DMS 273 treated with DMSO at 0.1 percent for 48 hours (cell line): ENCODE data around the gene AURKB.
A peak's percentile ranks its signal among the peaks of the same experiment; 100 is the strongest.
"Not testable (repeated sequence)": the region's sequence is repeated elsewhere in the genome, so short reads cannot be mapped to it uniquely, and the experiment has no call there.

ENCODE experiments used
- DNase-seq: peaks from one replicate; lab custom pipeline; 2025; lab: John Stamatoyannopoulos, UW

The AURKB gene

DNA sequence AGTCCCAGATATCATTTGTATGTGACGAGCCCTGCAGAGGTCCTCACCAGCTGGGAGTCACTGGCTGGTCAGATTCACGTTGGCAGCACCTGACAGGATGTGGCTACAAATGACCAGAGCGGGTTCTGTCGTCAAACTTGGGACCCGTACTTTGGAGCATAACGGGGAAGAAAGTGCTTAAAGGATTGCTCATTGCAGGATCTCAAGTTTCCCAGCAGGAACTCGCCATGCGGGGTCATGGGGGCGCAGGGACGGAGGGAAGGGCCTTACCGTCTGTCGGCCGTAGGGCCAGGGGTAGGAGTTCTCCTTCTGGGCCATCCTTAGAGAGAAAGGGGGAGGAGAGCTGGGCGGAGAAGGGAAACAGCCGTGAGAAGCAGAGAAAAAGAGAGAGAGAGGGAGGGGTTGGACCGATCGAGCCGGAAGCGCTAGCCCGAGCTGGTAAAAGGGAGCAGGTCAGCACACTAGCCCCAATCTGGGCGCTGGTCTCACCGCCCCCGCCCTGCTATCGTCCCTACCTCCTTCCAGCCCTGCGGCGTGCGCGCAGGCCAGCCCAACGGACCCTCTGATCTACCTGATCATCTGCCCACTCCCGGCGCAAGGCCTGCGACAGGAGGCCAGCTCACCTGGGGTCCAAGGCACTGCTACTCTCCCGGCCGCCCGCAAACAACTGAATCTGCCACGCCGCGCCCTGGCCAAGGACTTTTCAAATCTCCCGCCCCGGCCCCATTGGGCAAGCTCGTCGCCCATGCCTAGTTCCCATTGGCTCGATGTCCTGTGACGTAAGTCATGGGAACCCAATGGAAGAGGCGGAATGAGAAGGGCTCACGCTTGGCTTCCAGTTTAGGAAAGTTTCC, at the start of gene AURKB:
AURKB (minus strand) TSS at position 669 of the 854 bp plus-strand sequence; CDS start at position 318, 351 bp downstream.
- DNase-seq, result peak; percentile 81

DNA sequence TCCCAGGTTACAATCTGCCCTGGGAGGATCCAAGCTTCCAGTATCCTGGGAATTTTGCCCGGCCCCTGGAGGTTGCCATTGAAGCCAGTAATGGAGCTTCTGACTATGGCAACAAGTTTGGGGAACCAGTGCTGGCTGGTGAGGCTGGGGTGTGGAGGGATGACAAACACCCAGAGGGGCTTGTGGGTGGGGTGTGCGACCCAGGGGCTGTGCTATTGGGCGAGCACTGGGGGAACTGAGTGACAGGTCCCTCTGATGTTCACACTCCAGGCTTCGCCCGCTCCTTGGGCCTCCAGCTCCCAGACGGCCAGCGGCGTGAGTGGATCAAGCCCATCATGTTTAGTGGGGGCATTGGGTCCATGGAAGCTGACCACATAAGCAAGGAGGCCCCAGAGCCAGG, 47.4 kb upstream of the AURKB start:
- no peak for DNase-seq

DNA sequence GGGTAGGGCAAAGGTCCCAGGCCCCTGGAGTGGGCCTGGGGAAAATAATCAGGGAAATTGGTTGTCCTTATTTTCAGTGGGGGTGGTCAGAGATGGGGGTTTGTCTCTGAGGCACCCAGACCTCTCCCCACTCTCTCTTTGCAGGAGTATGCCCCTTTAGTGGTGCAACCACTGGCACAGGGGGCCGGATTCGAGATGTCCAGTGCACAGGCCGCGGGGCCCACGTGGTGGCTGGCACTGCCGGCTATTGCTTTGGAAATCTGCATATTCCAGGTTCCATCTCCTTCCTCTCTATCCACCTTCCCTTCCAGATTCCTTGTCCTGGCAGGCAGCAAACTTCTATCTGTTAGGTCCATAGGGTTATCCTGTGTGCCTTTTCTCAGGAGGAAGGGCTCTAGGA, 46.3 kb upstream of the AURKB start:
- no peak for DNase-seq

DNA sequence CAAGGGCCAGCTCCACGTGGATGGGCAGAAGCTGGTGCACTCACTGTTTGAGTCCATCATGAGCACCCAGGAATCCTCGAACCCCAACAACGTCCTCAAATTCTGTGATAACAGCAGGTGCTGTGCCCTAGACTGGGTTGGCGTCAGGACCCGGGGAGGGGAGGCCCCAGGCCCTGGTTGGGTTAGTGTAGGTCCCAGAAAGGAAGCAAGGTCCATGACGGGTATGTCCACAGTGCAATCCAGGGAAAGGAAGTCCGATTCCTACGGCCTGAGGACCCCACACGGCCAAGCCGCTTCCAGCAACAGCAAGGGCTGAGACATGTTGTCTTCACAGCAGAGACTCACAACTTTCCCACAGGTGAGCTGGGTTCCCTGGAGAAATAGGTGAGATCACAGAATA, 45.9 kb upstream of the AURKB start:
- DNase-seq, result no peak

DNA sequence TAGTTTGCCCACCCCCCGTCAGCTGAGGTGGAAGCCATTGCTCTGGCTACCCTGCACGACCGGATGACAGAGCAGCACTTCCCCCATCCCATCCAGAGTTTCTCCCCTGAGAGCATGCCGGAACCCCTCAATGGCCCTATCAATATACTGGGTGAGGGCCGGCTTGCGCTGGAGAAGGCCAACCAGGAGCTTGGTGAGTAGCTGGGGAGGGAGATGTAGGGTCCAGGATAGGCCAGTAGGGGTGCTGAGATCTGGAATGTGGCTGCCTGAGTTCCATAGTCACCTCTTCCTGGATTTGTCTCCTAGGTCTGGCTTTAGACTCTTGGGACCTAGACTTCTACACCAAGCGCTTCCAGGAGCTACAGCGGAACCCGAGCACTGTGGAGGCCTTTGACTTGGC, 45.1 kb upstream of the AURKB start:
- DNase-seq, result no peak

DNA sequence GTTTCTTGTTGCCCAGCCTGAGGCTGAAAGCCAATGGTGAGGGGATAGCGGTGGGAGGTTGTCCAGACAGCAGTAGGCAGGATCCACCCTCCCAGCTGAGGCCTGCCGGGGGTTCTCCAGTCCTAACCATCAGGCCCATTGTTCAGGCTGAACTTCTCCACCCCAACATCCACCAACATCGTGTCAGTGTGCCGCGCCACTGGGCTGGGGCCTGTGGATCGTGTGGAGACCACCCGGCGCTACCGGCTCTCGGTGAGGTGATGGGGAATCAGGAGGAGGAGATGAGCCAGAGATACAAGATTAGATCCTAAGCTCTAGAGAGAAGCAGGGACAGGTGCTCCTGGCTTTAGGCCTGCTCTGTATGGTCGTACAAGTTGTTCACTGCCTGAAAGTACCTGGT, 44.5 kb upstream of the AURKB start:
- no peak for DNase-seq

DNA sequence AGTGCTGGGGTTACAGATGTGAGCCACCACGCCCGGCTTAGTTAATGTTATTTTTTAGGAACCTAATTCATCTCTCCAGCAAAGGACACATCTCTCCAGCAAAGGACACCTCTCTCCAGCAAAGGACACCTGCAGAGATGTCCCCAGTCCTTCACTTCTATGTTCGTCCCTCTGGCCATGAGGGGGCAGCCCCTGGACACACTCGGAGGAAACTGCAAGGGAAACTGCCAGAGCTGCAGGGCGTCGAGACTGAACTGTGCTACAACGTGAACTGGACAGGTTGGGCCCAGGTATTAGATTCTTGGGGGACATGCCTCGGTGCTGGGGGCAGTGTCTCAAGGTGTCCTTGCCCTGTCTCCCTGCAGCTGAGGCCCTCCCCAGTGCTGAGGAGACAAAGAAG, 43.4 kb upstream of the AURKB start:
- DNase-seq, result no peak

DNA sequence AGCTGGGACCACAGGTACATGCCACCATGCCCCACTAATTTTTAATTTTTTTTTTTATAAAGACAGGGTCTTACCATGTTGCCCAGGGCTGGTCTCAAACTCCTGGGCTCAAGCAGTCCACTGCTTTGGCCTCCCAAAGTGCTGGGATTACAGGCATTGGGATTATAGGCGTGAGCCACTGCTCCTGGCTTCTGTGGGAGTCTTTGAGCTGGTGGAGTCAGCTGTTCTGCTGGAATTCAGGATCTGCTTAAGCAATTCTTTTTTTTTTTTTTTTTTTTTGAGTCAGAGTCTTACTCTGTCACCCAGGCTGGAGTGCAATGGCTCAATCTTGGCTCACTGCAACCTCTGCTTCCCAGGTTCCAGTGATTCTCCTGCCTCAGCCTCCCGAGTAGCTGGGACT, 41.0 kb upstream of the AURKB start:
- not testable (repeated sequence) for DNase-seq

DNA sequence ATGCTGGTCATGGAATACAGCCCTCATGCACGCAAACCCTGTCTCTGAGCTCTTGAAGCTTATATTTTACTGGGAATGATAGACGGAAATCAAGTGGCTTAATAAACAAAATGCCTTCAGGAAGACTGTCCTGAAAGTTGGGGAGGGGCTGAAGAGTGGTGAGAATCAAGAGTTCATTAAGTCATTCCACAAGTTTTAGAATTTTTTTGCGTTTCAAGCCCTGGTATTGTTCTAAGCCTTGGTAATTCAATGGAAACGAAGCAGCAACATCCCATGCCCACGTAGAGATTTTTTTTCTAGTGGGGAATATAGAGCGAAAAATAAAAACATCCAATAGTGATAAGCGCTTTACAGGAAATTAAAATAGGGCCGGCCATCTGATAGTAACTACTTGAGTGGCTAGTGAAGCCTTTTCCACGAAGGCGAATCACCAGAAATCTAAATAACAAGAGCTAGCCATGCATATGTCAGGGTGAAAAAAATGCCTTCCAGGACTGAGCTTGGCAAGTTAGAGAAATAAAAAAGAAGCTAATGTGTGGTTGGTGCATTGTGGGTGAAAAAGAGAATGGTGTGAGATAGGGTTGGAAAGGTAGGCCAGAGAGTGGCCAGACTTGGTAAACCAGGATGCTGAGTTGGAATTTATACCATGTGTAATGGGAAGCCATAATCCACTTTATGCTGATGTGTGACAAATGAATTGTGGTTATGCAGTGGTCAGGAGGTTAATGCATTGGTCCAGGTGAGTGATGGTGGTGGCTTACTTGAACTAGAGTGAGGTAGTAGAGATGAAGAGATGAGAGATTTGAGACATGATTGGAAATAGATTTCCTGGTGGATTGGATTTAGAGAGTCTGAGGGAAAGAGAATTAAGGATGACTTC, 39.5 kb upstream of the AURKB start:
- DNase-seq, result no peak

DNA sequence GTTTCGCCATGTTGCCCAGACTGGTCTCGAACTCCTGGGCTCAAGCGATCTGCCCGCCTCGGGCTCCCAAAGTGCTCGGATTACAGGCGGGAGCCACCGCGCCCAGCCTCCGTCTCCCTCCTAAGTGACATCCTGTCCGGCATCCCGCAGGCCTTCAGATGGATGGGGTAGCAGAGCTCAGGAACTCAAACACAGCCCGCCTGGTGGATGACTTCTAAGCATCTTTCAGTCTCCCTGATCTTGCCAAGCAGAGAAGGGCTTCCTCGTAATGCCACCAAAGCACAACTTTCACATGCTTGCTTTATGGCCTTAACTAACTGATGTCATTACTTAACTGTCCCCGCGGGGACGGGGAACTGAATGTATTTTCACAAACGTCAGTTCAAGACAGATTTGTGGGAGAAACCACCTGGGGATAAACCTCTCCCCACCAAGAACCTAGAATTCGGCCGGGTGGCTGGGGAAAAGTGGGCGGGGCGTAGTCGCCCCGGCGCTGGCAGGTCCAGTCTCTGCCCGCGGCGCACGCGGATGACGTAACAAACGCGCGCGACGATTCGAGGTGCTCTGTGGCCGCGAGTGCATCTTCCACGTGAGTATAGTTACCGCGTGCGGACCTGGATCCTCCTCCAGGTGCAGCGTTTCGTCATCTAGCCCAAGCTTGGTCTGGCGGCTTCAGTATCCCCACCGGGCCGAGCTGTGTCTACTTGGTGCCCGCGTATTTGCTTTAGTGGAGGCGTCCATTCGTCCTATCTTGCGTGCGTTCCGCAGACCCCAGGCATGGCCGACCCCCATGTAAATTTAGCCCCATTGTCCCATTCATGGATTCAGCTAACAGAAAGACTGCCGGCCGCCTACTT, 38.6 kb upstream of the AURKB start, which contains the start of gene PFAS:
PFAS (plus strand) TSS at position 539 of the 857 bp plus-strand sequence. CDS start 4,649 bp downstream, outside the sequence.
- peak; percentile 64 for DNase-seq

DNA sequence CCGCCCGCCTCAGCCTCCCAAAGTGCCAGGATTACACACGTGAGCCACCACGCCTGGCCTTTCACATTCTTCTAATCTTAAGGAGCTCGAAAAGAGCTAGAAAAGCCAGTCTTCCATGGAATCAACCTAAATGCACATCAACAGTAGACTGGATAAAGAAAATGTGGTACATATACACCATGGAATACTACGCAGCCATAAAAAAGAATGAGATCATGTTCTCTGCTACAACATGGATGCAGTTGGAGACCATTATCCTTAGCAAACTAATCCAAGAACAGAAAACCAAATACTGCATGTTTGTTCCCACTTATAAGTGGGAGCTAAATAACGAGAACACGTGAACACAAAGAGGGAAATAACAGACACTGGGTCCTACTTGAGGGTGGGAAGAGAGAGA, 34.4 kb upstream of the AURKB start:
- DNase-seq, result no peak

DNA sequence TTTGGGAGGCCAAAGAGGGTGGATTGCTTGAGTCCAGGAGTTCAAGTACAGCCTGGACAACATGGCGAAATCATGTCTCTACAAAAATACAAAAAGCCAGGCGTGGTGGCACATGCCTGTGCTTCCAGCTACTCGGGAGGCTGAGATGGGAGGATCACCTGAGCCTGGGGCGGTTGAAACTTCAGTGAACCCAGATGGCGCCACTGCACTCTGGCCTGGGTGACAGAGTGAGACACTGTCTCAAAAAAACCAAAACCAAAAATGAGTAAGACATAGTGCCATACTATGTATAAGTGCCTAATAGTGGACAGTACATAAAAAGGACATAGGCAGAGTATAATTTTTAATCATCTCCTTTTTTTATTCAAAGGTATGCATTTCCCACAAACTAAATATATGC, 33.5 kb upstream of the AURKB start:
- no peak for DNase-seq

DNA sequence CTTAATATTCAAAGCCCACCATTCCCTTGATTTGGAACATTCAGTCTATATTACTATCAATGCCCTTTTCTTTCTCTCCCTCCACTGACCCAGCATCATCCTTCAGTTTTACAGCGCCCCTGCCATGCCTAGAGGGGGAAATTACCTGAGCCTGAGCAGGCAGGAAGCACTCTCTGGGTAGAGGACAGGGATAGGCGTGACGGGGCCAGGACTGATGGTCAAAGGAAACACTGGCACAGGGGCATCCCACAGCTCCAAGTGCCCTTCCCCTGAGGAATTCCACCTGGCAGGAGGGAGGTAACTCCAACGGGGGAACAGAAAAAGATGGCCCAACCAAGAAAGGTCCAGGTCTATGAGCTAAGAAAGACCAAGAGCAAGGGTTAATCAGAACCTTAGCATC, 27.5 kb upstream of the AURKB start:
- DNase-seq, result no peak

DNA sequence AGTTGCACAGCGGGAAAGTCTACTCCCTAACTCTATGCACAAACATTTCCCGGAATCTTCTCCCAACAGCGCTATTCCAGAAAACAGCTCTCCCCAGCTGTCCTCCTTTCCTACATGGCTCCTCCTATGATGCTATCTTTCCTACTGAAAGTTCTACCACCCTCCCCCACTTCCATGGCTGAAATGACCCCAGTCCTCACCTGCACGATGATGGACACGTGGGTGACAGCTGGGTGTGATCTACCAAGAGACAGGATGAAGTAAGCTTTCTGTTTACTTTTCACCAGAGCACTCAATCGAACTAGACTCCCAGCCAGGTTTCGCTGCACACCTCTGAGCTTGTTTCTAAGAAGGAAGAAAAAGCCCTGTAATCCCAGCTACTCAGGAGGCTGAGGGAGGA, 26.8 kb upstream of the AURKB start:
- no peak for DNase-seq

DNA sequence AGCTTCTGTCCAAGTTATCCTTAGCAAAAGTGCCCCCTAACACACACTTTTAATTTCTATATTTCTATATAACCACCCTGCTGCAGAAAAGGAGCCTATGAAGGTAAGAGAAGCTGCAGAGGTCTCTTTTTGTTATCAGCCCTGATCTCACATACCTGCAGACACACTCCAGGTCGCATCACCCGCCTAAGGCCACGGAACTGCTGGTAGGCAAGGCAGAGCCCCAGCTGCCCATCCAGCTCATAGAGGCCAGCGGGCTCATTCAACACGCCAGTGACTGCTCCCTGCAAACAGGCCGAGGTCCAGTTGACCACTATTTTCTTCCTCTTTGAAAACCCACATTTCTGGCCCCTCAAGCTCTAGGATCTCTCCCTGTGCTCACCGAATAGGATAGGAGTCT, 25.3 kb upstream of the AURKB start:
- no peak for DNase-seq

DNA sequence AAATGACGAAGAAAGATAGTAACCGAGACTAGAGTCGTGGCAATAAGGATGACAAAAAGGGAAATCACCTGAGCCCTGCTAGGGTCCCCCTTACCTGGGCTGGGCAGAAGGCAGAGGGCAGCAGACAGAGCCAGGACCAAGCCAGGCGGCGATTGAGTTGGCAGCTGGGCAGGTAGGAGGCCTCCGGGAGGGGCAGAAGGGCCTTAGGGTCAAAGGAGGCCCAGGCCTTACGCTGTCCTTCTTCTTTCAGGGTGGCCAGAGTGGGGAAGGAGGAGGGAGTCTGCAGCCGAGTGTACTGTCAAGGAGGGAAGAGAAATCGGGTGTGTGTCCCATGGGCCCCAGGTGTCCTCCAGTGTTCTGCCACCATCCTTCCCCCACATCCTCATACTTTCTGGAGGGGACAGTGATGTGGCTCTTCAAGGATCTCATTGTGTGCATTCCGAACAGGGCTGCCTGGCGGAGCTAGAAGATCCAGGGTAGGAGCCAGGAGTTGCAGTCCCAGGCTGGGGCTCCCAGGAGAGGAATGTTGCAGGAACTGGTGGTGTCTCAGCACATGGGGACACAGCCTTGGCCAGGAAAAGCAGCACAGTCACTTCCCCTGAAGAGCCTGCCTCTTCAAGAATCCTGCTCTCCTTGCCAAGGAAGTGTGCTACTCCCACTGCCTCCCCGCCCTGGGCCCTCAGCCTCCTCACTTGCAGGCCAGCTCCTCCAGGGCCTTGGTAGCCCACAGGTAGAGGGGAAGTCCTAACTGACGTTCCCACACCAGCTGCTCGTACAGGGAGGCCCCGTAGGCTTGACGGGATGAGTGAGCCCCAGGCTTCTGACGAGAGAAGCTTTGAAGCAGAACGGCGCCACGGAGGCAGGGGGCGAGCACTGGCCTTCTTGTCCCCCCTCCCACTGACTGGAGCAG, 24.2 kb upstream of the AURKB start:
- DNase-seq, result no peak

DNA sequence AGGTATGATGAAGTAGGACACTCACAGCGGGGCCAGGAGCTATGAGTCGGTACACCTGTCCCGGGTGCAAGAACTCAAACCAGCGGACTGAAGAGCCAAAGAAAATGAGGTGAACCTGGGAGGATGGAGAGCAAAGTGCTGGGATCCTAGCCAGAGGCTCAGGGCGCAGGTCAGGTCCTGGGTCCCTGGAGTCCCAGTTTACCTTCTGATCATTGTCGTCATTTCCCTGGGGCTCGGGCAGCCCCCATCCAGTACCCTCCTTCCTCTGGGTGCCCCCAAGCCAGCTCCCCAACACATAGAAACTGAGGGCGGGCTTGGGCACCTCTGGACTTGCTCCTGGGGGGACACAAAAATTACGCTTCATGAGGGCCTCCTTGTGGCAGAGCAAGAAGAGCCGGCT, 21.3 kb upstream of the AURKB start:
- DNase-seq, result no peak

DNA sequence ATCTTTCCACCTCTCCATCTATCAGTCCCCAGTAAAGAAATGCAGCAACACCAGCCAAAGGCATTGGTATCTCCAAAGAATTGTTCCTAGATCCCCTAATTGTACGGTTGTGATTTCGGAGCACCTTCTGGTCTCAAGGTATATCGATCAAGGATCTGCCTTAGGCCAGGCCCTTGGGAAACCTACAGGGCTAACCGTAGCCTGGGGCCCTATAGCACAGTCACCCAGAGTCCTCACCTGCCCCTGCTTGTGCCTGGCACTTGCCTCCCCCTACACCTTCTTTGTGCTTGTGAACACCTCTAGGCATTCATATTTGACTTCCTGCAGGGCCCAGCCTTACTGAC, 16.8 kb upstream of the AURKB start:
- no peak for DNase-seq

DNA sequence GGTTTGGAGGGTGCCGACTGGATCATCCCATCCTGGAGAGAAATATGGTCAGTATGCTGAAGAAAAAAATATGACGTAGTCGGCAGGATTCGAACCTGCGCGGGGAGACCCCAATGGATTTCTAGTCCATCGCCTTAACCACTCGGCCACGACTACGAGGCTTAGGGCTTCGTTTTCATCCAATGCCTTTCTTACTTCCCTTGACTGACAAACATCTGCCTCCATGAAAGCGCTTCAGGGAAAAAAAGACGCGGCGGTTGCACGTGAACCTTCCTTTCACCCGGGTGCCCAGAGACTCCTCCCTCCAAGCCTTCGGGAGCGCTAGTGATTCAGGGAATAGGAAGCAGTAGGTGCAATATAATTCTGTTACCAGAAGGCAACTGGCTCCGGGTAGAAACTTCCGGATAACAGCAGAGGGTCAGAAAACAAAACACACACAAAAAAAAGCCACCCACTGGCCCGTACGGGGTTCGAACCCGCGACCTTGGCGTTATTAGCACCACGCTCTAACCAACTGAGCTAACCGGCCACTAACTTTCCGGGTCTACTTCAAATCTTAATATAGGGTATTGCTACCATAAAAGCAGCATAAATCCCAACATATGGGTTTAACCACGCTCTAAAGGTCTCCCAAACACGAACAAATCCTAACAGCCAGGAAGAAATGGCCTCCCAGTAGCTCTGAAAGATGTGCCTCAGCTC, 16.3 kb upstream of the AURKB start:
- DNase-seq, result no peak

DNA sequence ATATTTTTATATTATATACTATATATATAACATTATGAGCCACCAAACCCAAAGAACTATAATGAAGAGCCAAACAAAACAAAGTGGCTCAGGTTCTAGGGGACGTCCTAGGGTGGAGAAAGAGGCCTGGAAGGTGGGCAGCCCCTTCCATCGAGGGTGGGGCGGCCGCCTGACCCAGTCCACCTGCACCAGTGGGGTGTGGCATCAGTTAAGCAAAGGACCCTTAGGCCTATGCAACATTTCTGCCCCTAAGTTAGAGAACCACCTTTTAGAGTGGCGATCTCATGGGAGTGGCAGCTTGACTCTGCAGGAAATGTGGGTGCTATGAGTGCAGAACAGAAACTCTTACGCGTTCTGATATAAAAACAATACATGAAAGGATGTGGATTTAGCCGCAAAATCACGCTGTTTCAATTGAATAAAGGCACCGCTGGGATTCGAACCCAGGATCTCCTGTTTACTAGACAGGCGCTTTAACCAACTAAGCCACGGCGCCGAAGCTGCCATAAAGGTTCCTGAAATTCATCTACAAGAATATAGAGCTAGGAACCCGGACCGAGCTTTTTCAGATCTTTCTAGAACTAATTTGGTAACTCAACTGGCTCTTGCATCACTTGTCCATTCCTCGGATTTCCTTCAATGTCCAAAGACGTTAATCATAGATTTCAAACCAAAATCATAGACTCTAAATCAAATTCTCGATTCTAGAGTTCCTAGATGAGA, 15.6 kb upstream of the AURKB start:
- DNase-seq, result no peak
